ENCODE measurements around the gene POC5.

DNA sequence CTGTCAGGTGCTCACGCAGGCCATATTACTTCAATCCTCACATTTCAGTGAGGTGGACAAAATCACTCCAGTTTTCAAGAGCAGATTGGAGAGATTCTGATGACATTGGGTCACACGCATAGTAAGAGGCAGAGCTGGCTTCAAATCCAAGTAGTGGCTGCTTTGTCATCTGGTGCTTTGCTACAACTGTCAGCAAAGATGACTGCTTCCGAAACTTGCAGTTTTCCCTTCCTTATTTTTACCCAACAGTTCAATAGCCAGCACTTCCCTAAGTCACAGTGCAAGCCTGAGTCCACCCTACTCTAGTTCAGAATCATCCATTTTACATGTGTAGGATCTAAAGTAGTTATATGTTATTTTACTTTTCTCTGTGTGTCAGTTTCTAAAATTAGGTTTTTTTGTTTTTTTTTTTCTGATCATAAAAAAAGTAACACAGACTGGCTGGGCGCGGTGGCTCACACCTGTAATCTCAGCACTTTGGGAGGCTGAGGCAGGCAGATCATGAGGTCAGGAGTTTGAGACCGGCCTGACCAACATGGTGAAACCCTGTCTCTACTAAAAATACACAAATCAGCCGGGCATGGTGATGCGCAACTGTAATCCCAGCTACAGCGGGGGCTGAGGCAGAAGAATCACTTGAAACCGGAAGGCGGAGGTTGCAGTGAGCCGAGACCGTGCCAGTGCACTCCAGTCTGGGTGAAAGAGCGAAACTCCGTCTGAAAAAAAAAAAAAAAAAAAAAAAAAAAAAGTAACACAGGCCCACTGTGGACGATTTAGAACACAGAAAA, 56.4 kb downstream of the POC5 start:
- TF ChIP-seq, protein P1, sequence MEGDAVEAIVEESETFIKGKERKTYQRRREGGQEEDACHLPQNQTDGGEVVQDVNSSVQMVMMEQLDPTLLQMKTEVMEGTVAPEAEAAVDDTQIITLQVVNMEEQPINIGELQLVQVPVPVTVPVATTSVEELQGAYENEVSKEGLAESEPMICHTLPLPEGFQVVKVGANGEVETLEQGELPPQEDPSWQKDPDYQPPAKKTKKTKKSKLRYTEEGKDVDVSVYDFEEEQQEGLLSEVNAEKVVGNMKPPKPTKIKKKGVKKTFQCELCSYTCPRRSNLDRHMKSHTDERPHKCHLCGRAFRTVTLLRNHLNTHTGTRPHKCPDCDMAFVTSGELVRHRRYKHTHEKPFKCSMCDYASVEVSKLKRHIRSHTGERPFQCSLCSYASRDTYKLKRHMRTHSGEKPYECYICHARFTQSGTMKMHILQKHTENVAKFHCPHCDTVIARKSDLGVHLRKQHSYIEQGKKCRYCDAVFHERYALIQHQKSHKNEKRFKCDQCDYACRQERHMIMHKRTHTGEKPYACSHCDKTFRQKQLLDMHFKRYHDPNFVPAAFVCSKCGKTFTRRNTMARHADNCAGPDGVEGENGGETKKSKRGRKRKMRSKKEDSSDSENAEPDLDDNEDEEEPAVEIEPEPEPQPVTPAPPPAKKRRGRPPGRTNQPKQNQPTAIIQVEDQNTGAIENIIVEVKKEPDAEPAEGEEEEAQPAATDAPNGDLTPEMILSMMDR (IDR thresholded peaks at IDR 0.05): no peak
- TF ChIP-seq EP300 (IDR thresholded peaks at IDR 0.05): no peak
